ENCODE data around the gene KRTAP3-2.
"Not testable (repeated sequence)": the region's sequence is repeated elsewhere in the genome, so short reads cannot be mapped to it uniquely, and the experiment has no call there.

Gene KRTAP3-2

DNA sequence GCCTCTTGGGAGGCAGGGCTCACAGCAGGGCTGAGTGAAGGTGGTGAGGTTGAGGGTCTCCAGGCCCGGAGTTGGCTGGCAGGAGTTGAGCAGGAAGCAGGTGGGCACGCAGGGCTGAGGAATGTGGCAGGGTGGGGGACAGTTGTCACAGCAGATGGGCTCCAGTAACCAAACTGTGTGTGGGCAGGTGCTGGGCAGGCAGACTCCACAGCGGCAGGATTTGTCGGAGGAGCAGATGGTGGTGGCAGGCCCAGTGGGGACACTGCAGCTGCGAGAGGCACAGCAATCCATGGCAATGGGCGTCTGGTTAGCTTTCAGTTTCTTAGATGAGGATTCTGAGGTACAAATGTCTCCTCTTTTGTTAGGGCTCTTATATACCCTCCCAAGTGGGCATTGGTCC, at the start of gene KRTAP3-2:
Gene KRTAP3-2, minus strand, starts transcription at position 344 of the 400 bp plus-strand sequence. Its CDS starts 53 bp downstream, at position 291.
- not testable (repeated sequence) for DNase-seq

DNA sequence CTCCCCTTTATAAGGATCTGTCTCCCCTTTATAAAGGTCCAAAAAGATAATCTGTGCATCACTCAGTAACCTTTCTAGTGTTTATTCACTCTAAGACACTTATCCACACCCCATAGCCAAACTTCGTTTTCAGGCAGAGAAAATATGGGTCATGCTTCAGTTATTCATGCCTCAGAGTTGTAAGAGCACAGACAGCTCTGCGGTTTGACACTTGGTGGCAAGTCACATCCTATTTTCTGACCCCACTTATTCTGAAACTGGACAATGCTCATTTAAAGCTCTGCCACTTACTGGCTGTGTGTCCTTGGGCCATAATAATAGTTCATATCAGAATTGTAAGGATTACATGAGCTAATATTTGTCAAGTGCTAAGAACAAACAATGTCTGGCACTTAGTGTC, 49.4 kb upstream of the KRTAP3-2 start:
- no peak for DNase-seq

GRCh38 chr17:41048441-41048840, 48.7 kb upstream of the KRTAP3-2 start:
- DNase-seq, result no peak

- not testable (repeated sequence) for DNase-seq
These were observed 47.2 kb upstream of the KRTAP3-2 start, which contains the start of gene KRTAP2-1 for GRCh38 chr17:41046735-41047465. KRTAP2-1 (minus strand) TSS chr17:41047316; CDS start chr17:41047267, 49 bp downstream.

- no peak for DNase-seq
These were observed 43.2 kb upstream of the KRTAP3-2 start for GRCh38 chr17:41042953-41043352.

- not testable (repeated sequence) for DNase-seq
These were observed 41.3 kb upstream of the KRTAP3-2 start, which contains the start of gene KRTAP1-1 for GRCh38 chr17:41040783-41041571. KRTAP1-1 (minus strand) TSS chr17:41041450; CDS start chr17:41041397, 53 bp downstream.

GRCh38 chr17:41037853-41038350, 38.2 kb upstream of the KRTAP3-2 start:
- DNase-seq, result no peak

- not testable (repeated sequence) for DNase-seq
These were observed 34.7 kb upstream of the KRTAP3-2 start, which contains the start of gene KRTAP1-3 for GRCh38 chr17:41034346-41034935. KRTAP1-3 (minus strand) TSS chr17:41034874; CDS start chr17:41034821, 53 bp downstream.

GRCh38 chr17:41029633-41030245, 30.0 kb upstream of the KRTAP3-2 start, which contains the start of gene KRTAP1-4:
KRTAP1-4 (minus strand) TSS chr17:41030195; CDS start chr17:41030078, 117 bp downstream.
- DNase-seq, result no peak

- DNase-seq, result no peak
These were observed 27.2 kb upstream of the KRTAP3-2 start, which contains the start of gene KRTAP1-5 for GRCh38 chr17:41026715-41027471. KRTAP1-5 (minus strand) TSS chr17:41027208; CDS start chr17:41027155, 53 bp downstream.

DNA sequence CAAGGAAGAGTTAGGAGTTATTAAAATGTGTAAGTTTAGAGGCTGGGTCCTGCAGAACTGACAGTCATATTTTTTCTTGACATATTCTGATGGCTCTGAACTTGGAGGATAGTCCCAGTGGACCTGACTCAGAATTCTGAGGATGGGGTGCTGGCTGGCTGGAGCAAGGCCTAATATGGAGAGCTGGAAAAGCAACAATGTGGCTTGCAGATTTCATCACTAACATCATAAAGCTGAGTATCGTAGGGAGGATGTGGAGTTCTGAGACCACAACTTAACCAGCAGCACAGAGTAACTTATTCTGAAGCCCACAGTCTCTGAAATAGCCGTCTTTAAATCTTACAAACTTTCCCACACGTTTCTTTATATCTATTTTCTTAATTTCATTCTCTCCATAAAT, 25.0 kb upstream of the KRTAP3-2 start:
- DNase-seq, result no peak

- DNase-seq, result no peak
These were observed 20.6 kb upstream of the KRTAP3-2 start for GRCh38 chr17:41020336-41020735.

DNA sequence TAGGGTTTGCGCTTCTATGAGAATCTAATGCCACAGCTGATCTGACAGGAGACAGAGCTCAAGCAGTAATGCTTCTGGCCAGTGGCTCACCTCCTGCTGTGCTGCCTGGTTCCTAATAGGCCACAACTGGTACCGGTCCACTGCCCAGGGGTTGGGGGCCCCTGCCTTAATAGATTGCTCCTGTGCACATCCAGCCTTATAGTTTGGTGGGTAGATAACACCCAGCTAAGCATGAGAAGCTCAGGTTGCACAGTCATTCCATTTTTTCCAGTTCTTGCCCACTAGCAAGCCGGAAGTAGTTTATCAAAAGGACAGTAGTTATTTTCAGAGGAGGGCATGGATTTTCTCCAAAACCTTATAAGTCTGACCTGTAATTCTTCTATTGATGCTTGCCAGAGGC, 19.7 kb upstream of the KRTAP3-2 start:
- no peak for DNase-seq

- DNase-seq, result no peak
These were observed 18.8 kb upstream of the KRTAP3-2 start for GRCh38 chr17:41018541-41018940.

- no peak for DNase-seq
These were observed 17.0 kb upstream of the KRTAP3-2 start for GRCh38 chr17:41016578-41017215.

DNA sequence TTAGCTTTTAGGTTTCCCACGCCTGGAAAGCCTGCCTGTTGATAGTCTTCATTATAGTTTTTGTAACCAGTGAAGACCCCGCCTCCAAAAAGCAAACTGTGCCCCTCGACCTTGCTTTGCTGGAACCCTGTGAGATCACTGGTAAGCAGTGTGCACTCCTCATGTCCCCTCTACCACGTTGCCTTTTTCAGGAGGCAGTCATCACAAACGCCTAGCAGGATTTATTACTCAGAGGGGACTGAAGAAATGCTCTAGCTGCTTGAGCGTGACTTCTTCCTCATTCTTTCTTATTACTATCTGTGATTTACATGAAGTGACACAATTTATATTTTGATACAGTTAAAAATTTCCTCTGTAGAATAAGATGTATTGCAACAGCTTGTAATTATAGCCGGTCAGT, 15.7 kb upstream of the KRTAP3-2 start:
- no peak for DNase-seq

DNA sequence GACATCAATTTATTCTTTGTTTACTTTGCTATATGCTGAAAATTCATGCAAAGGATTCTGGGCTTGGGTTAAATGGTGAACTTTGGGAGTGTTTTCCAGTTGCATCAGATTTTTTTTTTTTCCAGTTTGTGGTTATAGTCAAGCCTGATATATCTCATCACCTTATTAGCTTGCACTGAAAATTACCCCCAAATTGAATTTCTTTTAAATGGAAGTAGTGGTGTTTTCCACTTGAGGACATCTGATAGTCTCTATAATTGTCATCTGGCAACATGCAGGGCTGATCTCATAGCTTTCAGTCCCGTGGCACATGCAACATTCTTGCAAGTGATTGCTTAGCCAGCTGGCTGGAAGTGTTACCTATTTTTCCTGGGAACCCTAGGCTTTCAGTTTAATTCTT, 13.9 kb upstream of the KRTAP3-2 start:
- DNase-seq, result no peak

- DNase-seq, result no peak
These were observed 13.5 kb upstream of the KRTAP3-2 start for GRCh38 chr17:41013181-41013580.

- no peak for DNase-seq
These were observed 12.8 kb upstream of the KRTAP3-2 start for GRCh38 chr17:41012326-41013120.

GRCh38 chr17:41010441-41010840, 10.7 kb upstream of the KRTAP3-2 start:
- no peak for DNase-seq
